GM20431 (cell line): ENCODE measurements around the gene PHOSPHO2.

Experiments used
- in situ Hi-C: fragments of 300-500 bp; cut with MseI, MboI; formaldehyde crosslinking; loops from one replicate; pipeline ENCODE4 v1.15.0; 2020; ENCODE audit warnings: low sequenced_read_pairs; ENCODE audit not compliant: unreplicated experiment

PHOSPHO2 gene

GRCh38 chr2:169715379-169716237, 21.3 kb downstream of the PHOSPHO2 start:
- in situ Hi-C loops: no loop called here

- in situ Hi-C loops: no loop called here
Measured at GRCh38 chr2:169716238-169716886, 22.1 kb downstream of the PHOSPHO2 start.

- in situ Hi-C loops: no loop called here
Measured at GRCh38 chr2:169716938-169717690, 22.8 kb downstream of the PHOSPHO2 start.

GRCh38 chr2:169717691-169718063, 23.4 kb downstream of the PHOSPHO2 start:
- in situ Hi-C loops: no loop called here

- in situ Hi-C loops: no loop called here
Measured at GRCh38 chr2:169718930-169719504, 24.7 kb downstream of the PHOSPHO2 start.

GRCh38 chr2:169721016-169721415, 26.7 kb downstream of the PHOSPHO2 start:
- in situ Hi-C loops: no loop called here

GRCh38 chr2:169727065-169727464, 32.8 kb downstream of the PHOSPHO2 start:
- in situ Hi-C loops: no loop called here

GRCh38 chr2:169729274-169729605, 35.0 kb downstream of the PHOSPHO2 start:
- in situ Hi-C loops: no loop called here

GRCh38 chr2:169732075-169732474, 37.8 kb downstream of the PHOSPHO2 start:
- in situ Hi-C loops: no loop called here

GRCh38 chr2:169732583-169733358, 38.5 kb downstream of the PHOSPHO2 start:
- in situ Hi-C loops: no loop called here

- in situ Hi-C loops: no loop called here
Measured at GRCh38 chr2:169734169-169734847, 40.0 kb downstream of the PHOSPHO2 start.

- in situ Hi-C loops: no loop called here
Measured at GRCh38 chr2:169735623-169736022, 41.4 kb downstream of the PHOSPHO2 start.

GRCh38 chr2:169736902-169737301, 42.6 kb downstream of the PHOSPHO2 start:
- in situ Hi-C loops: no loop called here

GRCh38 chr2:169738566-169739229, 44.4 kb downstream of the PHOSPHO2 start:
- in situ Hi-C loops: no loop called here

GRCh38 chr2:169739351-169739750, 45.1 kb downstream of the PHOSPHO2 start:
- in situ Hi-C loops: no loop called here

- in situ Hi-C loops: no loop called here
Measured at GRCh38 chr2:169743549-169743948, 49.3 kb downstream of the PHOSPHO2 start.

GRCh38 chr2:169746240-169746639, 52.0 kb downstream of the PHOSPHO2 start:
- in situ Hi-C loops: no loop called here

GRCh38 chr2:169748319-169748718, 54.0 kb downstream of the PHOSPHO2 start:
- in situ Hi-C loops: no loop called here
